HL-60/S4 treated with phorbol 12-myristate 13-acetate at 8.2 ng/mL for 4 days and 3 days (cell line): ENCODE measurements around the gene PI4K2B.
"Not testable (repeated sequence)": the region's sequence is repeated elsewhere in the genome, so short reads cannot be mapped to it uniquely, and the experiment has no call there.

Source experiments
- in situ Hi-C: fragments of 300-500 bp; cut with MboI; formaldehyde crosslinking; loops from 2 replicates; pipeline ENCODE4 v1.15.0; 2022; ENCODE audit warnings: low sequenced_read_pairs

PI4K2B gene

DNA sequence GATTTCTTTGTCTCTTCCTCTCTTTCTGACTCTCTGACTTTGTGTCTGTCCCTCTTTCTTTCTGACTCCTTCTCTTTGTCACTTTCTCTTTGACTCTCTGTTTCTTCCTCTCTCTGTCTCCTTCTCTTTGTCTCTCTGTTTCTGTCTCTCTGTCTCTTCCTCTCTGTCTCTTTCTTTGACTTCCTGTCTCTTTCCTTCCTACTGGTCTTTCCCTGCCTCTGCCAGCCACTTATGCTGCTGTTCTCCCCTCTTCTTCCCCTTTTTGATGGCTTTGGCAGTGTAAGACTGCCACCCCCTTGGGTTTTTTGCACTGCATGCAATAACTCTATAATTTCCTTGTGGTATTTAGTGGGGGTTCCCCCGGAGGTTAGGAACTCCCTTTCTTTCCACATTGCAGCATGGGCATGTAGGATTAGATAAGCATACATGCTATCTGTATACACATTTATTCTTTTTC, 6.9 kb downstream of the PI4K2B start:
- in situ Hi-C loops: not testable (repeated sequence)

DNA sequence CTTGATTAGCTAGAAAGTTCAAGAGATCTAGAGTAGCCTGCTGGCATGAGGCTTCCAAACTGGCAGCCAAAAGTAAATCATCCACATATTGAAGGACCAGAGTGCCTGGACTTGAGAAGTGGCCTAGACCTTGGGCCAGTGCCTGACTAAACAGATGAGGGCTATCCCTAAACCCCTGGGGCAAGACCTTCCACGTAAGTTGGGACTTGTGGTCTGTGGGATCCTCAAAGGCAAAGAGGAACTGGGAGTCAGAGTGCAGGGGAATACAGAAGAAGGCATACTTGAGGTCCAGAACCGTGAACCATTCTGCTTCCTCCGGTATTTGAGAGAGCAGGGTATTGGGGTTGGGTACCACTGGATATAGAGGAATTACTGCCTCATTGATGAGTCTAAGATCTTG, 8.4 kb downstream of the PI4K2B start:
- in situ Hi-C loops: not testable (repeated sequence)

DNA sequence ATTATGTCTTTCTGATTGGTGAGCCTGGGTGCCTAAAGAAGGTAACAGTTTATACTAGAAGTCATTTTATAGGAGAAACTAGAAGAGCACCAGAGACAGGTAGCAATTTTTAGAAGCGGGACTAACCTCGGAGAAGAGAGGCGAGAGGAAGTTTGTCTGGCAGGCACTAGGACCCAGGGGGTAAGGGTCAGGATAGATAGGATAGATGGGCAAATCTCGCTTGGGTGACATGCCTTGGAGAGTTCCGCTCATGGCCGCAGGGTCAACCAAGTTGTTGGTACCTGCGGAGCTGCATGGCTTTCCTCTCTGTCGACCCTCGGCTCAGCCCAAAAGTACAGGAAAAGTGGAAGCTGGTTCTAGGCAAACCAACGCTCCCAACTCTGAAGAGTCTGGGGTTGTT, 11.3 kb downstream of the PI4K2B start:
- in situ Hi-C loops: no loop called here

DNA sequence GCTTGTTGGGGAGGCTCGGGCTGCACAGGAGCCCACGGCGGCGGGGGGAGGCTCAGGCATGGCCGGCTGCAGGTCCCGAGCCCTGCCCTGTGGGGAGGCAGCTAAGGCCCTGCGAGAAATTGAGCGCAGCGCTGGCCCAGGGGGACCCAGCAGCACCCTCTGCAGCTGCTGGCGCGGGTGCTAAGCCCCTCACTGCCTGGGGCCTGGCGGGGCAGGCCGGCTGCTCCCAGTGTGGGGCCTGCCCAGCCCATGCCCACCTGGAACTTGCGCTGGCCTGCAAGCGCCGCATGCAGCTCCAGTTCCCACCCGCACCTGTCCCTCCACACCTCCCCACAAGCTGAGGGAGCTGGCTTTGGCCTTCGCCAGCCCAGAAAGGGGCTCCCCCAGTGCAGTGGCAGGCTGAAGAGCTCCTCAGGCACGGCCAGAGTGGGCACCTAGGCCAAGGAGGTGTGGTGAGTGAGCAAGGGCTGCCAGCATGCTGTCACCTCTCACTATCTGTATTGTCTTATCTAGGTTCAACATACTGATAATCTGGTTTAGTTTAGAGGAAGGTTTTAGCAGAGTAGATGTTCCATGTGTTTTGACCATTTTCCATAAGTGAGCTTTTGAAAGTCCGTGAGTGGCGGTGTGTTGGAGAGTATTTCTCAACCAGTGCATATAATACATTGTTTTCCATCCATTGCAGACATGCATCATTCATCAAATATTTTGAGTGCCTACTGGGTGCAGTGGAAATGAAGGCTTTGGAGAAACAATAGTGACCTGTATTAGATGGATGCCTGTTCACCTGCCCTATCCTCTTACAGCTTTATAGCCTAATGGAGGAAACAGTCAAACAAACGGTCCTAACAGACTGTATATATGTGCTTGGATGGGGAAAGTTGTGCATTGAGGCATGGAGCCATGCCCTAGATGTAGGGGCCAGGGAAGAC, 13.1 kb downstream of the PI4K2B start:
- in situ Hi-C loops: no loop called here

DNA sequence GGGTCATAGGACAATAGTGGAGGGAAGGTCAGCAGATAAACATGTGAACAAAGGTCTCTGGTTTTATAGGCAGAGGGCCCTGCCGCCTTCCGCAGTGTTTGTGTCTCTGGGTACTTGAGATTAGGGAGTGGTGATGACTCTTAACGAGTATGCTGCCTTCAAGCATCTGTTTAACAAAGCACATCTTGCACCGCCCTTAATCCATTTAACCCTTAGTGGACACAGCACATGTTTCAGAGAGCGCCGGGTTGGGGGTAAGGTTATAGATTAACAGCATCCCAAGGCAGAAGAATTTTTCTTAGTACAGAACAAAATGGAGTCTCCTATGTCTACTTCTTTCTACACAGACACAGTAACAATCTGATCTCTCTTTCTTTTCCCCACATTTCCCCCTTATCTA, 15.0 kb downstream of the PI4K2B start:
- in situ Hi-C loops: not testable (repeated sequence)

DNA sequence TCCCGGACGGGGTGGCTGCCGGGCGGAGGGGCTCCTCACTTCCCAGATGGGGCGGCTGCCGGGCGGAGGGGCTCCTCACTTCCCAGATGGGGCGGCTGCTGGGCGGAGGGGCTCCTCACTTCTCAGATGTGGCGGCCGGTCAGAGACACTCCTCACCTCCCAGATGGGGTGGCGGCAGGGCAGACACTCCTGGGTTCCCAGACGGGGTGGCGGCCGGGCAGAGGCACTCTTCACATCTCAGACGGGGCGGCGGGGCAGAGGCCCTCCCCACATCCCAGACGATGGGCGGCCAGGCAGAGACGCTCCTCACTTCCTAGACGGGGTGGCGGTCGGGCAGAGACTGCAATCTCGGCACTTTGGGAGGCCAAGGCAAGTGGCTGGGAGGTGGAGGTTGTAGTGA, 15.7 kb downstream of the PI4K2B start:
- in situ Hi-C loops: not testable (repeated sequence)

DNA sequence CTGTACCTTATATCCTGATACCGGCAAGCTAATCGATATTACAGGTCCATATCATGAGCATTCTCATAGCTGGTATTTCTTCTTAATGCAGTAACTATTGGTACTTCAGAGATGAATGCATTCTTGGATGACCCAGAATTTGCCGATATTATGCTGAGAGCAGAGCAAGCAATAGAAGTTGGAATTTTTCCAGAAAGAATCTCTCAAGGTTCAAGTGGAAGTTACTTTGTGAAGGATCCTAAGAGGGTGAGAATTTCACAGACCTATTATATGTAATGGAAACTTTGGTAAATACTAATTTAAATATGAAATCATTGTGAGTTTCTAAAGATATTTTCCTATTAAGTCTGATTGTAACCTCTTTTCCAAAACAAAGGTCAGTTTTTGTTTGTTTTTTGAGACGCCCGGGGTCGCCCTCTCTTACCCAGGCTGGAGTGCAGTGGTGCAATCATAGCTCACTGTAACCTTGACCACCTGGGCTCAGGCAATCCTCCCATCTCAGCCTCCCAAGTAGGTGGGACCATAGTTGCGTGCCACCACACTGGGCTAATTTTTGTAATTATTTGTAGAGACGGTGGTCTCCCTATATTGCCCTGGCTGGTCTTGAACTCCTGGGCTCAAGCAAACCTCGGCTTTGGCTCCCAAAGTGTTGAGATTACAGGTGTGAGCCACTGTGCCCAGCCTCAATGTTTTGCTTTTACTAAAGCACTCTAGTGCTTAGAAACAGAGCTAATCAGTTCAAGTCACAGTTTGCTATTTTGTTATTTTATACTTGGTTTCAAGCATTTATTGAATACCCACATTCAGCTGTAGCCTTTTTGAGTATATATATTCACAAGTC, 18.6 kb downstream of the PI4K2B start:
- in situ Hi-C loops: no loop called here

DNA sequence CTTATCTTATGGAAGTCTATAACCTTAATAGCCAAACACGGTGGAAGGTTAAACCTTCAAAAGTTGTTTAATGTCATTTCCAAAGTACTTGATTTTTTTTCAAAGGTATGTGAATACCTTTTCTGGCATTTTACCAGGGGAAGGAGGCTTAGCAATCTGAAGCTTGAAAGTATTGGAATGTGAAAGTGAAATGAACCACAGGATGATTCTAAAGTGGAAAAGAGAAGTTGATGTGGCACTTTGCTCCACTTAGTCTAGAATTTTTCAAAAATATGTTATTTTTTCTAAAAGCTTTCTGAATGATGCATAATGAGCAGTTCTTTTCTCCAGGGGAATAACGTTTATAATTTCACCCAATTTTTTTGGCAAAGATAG, 19.2 kb downstream of the PI4K2B start:
- in situ Hi-C loops: no loop called here

DNA sequence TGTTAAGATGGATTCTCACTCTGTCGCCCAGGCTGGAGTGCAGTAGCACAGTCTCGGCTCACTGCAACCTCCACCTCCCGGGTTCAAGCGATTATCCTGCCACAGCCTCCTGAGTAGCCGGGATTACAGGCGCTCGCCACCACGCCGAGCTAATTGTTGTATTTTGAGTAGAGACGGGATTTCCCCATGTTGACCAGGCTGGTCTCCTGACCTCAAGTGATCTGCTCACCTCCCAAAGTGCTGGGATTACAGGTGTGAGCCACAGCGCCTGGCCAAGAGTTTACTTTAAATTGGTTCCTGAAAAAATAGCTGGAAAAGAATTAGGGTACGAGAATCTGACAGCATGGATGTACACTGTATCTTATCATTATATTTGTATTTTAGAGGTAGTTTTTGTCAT, 20.0 kb downstream of the PI4K2B start:
- in situ Hi-C loops: not testable (repeated sequence)

DNA sequence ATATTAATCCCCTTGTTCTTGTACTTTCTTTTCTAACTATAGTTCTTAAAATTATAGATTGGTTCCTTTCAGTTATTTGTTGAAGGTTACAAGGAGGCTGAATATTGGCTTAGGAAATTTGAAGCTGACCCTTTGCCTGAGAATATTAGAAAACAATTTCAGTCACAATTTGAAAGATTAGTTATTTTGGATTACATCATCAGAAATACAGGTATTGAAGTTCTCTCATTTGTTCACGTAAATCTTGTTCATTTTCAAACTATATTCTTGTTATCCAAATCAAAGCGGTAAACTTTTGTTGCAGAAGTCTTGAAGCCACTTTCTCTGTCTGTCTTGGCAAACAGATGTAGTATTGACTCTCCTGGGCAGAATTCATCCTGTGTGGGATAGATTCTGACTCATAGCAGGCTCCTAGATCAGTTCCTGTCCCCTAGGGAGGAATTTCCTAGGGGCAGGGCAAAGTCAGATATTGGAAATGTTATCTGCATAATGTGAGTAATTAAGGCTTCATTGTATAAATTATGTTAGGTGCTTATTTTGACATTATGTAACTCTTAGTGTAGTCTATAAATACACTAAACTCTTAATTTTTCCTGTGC, 25.2 kb downstream of the PI4K2B start:
- in situ Hi-C loops: no loop called here

DNA sequence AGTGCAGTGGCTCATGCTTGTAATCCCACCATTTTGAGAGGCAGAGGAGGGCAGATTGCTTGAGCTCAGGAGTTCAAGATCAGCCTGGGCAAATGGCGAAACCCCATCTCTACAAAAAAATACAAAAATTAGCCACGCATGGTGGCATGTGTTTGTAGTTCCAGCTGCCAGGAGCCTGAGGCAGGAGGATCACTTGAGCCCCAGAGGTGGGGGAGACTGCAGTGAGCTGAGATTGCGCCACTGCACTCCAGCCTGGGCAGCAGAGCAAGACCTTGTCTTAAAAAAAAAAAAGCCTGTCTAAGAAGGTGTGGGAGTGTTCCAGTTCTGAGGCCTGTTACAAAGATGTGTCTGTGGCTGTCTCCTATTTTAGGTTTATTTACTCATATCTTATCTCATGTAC, 38.0 kb downstream of the PI4K2B start:
- in situ Hi-C loops: no loop called here

DNA sequence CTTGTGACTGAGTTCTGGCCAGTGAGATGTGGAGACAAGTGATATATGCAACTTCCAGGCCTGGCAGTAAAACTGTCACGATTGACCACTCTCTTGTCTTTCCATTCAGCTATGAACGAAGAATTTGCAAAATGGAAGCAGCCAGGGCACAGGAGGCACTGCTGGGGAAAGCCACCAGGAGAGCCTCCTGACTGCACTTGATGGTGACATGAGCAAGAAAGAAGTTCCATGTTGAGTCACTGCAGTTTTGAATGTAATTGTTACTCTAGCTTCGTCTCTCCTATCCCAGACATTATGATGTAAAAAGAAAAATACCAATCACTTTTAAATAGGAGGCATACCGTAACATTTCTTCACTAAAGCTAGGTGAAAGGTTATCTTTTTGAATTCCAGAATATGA, 46.4 kb downstream of the PI4K2B start:
- in situ Hi-C loops: no loop called here

DNA sequence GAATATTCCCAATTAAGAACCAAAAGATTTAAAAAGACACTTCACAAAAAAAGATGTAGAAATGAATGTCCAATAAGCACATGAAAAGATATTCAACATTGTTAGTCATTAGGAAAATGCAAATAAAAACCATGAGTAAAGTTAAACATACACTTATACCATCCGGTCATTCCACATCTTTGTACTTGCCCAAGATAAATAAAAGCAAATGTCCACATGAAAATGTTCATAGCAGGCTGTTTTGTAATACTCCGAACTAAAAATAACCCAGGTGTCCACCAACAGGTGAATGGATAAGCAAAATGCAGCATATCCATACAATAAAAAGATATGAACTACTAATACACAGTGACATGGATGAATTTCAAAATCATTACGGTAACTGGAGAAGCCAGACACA, 50.1 kb downstream of the PI4K2B start:
- in situ Hi-C loops: no loop called here

DNA sequence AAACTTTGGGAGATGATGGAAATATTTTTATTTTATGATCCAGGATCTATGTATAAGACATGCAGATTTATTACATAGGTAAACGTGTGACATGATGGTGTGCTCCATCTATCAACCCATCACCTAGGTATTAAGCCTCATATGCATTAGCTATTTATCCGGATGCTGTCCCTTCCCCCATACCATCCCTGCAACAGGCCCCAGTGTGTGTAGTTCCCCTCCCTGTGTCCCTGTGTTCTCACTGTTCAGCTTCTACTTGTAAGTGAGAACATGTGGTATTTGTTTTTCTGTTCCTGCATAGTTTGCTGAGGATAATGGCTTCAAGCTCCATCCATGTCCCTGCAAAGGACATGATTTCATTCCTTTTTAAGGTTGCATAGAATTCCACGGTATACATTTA, 50.6 kb downstream of the PI4K2B start:
- in situ Hi-C loops: no loop called here

DNA sequence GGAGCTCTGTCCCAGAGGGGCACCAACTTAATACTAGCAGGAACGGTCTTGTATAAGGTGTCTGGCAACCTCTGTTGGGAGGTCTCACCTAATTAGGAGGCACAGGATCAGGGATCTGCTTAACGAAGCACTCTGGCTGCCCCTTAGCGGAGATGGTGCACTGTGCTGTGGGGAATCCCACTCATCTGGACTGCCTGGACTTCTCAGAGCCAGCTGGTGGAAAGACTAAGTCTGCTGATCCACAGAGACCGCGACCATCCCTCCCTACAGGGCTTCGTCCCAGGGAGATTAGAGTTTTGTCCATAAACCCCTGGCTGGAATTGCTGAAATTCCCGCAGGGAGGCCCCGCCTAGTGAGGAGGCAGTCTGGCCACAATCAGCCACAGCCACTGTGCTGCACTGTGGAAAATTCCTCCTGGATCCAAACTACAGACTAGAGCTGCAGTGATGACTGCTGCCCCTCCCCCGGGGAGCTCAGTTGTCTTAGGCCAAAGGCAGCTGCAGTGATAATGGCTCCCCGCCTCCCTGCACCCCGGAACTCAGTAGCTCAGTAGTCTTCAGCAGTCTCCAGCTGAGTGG, 56.7 kb downstream of the PI4K2B start:
- in situ Hi-C loops: no loop called here

DNA sequence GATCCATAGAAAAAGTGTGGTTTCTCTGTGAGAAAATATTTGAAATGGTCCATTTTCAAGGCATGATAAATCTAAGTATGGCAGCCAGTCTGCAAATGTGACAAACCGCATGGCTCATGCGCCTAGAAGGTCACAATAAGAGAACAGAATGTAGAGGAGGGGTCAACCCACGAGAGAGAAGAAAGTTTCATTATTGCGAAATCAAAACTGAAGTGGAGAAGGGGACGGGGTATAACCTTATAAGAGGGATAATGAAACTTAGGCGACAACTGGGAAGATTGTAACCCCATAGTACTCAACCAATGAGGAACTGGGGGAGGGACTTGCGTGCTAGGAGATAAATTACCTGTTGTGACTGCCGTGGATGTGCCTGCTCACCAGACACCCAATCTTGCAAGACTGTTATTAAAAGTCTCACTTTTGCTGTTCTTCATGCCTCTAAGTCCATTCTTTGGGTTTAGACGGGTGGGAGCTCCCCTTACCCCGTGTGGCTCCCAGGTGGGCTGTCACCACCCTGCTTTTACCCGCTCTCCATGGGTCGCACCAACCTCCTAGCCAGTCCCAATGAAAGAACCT, 57.4 kb downstream of the PI4K2B start:
- in situ Hi-C loops: no loop called here

DNA sequence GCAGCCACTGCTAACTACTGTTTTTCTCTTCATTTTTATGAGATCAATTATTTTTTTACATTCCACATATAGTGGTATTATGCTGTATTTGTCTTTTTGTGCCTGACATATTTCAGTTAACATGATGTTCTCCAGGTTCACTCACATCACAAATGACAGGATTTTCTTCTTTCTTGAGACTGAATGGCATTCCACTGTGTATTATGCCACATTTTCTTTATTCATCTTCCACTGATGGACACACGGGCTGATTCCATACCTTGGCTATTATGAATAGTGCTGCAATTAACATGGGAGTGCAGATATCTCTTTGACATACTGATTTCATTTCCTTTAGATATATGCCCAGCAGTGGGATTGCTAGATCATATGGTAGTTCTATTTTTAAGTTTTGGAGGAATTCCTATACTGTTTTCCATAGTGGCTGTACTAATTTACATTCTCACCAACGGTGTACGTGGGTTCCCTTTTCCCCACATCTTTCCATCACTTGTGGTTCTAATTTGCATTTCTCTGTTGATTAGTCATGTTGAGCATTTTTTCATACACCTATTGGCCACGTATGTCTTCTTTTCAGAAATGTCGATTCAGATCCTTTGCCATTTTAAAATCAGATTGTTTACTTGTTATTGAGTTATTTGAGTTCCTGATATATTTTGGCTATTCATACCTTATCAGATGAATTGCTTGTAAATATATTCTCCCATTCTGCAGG, 63.9 kb downstream of the PI4K2B start:
- in situ Hi-C loops: no loop called here

DNA sequence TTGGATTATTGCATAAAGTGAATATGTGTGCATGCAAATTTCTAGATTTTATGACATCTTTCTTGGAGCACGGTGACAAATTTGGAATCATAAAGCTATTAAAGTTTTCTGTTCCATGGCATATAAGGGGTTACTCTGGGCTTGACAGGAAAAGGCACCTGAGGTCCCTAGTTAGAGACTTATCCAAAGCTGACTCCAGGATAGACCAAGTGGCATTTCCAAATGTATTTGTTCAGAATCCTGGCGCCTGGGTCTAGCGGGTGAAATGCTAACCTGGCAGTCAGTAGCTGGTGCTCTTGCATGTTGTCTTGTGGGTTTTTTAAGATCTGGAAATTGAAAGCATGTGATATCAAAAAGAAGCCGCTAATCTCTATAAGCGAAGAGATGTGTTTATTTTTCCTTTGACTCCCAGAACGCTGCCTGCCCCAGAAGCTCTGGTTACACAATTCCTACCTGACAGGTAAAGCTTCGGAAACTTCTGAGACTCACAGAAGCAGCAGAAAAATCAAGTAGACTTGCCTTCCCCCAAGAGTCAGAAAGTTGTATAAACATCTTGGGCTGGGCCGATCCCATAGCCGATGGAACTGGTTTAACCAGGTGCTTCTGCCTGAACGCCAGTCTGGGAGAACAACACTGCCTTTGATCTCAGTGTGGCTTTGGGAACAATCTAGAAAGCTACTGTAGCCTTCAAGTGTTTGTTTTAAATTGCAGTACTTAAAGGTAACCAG, 65.8 kb downstream of the PI4K2B start:
- in situ Hi-C loops: no loop called here

DNA sequence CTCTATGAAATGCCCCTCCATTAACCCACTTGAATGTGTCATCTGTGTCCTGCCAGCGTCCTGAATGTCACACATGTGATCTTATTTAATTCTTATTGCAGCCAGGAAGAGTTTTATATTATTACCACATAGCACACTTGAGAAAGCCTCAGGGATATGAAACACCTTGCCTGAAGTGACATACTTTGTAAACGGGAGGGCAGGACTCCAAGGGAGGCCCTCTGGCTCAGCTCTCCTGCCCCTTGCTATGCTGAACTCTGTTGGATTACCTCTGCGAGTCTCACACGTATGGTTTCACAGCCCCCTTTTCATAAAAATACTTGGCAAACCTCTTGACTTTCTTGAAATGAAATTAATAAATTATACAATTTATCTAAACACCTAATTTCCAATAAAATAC, 67.6 kb downstream of the PI4K2B start:
- in situ Hi-C loops: no loop called here

DNA sequence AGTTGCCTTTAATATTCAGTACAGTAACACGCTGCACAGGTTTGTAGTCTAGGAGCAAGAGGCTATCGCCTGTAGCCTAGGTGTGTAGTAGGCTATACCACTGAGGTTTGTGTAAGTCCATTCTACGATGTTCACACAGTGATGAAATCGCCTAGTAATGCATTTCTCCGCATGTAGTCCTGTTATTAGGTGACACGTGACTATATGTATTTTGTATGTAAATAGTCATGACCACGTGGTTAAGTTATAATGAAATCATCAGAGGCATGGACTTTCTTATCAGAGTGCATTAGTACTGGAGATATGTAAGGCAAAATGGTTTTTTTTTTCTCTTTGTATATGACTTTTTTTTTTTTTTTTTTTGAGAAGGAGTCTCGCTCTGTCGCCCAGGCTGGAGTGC, 68.8 kb downstream of the PI4K2B start:
- in situ Hi-C loops: no loop called here
